Measurements from ENCODE around the gene ZNF219.

The ZNF219 gene

GRCh38 chr14:21101802-21102413 is 3.5 kb upstream of the ZNF219 start:
- no peak for FAIRE-seq

GRCh38 chr14:21100931-21101330 is 2.5 kb upstream of the ZNF219 start, which contains the start of gene TMEM253:
Gene TMEM253 (plus strand): TSS chr14:21101066. CDS start chr14:21101344, 278 bp downstream.
- no peak for FAIRE-seq

DNA sequence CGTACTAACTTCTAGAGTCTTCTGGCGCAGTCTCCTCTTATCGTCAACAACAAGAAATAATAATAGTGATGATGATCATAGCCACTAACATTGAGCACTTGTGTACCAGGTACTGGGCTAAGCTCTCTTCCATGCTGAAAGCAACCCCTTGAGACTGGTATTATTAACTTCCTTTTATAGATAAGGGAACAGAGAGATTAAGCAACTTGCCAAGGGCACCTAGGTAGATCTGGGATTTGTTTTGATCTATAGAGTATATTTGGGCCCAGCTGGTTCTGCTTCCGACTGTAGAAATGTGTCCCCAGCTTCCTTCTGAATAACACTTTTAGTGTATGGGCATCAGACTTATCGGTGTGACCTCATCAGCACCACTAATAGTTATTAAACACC is 1.1 kb upstream of the ZNF219 start:
- FAIRE-seq: no peak

- FAIRE-seq: no peak
Observed at GRCh38 chr14:21098892-21099595, 589 bp upstream of the ZNF219 start.

GRCh38 chr14:21097636-21098075 is 799 bp downstream of the ZNF219 start:
- FAIRE-seq: no peak

DNA sequence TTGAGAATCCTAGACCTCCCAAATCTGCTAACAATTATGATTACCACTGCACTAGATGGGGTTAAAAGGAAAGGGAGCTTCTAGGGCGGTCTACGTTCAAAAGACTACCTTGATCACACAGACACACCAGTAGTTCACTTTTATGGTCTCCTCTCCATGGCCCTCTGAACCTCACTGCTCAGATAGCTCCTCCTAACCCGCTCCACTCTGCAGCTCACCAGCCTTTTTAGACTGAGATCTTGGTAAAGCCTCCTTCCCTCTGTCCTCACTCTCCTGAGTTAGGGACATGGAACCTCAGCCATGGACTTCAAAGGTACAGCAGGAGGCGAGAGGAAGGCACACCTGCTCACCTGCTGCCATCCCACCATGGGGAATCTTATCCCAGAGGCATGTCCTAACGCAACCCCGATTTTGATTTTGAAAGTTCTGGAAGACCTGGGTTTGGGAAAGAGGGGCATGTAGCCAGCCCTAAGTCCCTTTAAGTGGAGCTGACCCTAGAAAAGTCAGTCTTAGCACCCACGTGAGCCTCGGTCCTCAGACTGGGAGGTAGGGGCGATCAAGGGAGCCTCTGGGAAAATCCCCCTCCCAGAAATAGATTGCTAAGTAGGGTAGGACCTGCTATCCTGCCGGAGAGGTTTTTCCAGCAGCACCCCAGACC is 1.3 kb downstream of the ZNF219 start:
- FAIRE-seq: no peak

- FAIRE-seq: no peak
Observed at GRCh38 chr14:21096438-21096837, 2.0 kb downstream of the ZNF219 start.

GRCh38 chr14:21095430-21096205 is 2.8 kb downstream of the ZNF219 start:
- no peak for FAIRE-seq

DNA sequence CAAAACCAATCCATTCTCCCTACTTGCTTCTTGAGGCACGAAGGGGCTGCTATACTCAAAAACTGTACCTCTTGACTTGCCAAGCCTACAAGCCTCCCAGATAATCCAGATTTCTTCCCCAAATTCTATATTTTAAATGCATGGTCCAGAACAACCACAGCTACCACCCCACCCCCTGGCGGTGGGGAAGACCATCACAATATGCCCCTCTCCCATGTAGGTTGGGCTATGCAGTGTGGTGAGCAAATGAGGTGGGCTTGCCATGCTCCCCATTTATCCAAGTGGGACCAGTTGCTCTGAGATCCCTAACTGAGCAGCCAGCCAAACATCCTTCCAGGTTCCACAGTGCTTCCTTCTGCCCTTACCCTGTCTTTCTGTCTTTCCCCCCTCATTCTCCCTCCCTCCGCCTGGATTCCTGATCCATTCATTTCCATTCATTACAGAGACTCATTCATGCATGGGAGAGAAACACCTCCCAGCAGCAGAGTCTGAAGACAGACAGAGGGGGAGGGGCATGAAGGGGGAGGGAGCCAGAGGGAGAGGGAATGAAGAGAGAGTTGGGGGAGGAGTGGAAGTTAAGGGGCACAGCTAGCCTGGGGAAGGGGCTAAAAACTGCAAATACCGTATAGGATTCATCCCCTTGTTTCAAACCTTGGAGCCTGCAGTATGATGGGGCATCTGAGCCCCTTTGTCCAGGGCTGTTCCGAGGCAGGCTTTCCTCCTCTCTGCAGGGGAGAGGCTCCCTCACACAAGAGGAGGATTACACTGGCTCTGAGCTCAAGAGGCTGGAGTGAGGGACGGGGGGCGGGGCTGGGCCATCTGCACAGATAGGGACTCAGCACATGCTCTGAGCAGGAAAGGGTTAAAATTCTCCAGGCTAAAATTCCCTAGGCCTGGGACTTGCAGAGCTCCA is 4.4 kb downstream of the ZNF219 start:
- no peak for FAIRE-seq

GRCh38 chr14:21093018-21093417 is 5.4 kb downstream of the ZNF219 start:
- FAIRE-seq: no peak

GRCh38 chr14:21092273-21093011 is 6.0 kb downstream of the ZNF219 start:
- no peak for FAIRE-seq

GRCh38 chr14:21091821-21092272 is 6.6 kb downstream of the ZNF219 start:
- FAIRE-seq: no peak

- no peak for FAIRE-seq
Observed at GRCh38 chr14:21090940-21091663, 7.4 kb downstream of the ZNF219 start.

GRCh38 chr14:21090194-21090939 is 8.1 kb downstream of the ZNF219 start:
- no peak for FAIRE-seq

DNA sequence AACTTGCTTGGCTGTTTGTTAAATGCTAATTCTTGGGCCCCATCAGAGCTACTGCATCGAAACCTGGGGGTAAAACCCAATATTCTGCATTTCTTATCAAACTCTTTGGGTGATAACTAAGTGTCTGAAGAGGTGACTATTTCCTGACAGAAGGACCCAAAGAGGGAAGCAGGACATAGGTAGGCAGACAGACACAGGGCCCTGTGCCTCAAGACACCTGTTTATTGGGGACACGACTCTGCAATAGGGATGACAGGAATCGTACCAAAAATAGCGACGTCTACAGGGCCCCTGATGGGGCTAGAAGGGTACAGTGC is 8.6 kb downstream of the ZNF219 start:
- no peak for FAIRE-seq

DNA sequence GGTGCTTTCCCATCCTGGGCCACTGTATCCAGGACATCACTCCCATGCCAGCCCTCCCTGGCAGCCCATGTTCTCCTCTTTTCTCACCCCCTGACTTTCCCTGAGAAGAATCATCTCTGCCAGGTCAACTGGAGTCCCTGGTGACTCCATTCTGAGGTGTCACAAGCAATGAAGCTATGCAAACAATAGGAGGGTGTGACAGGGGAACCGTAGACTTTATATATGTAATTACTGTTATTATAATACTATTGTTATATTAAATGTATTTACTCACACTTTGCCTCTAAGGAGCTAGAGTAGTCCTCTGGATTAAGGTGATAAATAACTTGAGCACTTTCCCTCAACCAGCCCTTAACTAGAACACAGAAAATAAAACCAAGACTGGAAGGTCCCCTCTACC is 9.2 kb downstream of the ZNF219 start:
- no peak for FAIRE-seq

GRCh38 chr14:21088687-21089086 is 9.8 kb downstream of the ZNF219 start:
- FAIRE-seq: no peak

DNA sequence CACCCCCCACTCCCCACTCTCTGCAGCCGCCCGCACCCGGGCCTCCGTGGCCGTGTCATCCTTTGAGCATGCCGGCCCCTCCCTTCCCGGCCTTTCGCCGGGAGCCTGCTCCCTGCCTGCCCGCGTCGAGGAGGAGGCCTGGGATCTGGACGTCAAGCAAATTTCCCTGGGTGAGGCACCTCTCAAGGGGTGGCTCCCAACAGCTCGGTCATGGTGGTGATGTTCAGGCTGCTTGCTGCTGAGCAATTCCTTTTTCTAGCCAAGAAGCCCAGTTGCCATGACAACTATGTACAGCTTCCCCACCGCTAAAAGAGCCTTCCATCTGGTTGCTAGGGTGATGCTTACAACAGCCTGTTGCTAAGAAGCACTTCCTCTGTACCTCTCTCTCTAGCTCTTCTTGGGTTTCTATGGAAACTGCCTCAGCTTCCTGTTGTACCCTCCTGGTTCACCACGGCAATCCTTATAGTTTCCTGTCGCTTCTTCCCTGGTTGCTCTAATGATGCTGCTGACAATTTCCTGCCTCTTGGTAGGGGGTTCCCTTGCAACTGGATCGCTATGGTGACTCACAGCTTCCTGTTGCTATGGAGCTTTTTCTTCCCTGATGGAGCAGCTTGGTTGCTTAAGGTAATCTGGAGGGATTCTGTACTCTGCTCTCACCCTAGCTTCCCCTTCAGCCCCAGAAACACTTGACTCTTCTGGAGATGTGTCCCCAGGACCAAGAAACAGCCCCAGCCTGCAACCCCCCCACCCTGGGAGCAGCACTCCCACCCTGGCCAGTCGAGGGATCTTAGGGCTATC is 11.0 kb downstream of the ZNF219 start:
- FAIRE-seq: no peak

- FAIRE-seq: no peak
Observed at GRCh38 chr14:21086908-21087293, 11.6 kb downstream of the ZNF219 start.

Measured in endometrium (tissue), 2 donors.